GM19043 (cell line): ENCODE measurements around the gene ZDHHC9.

Source experiments
- ATAC-seq: cut with Tn5 transposase; IDR thresholded peaks from one replicate; pipeline ENCODE4 v1.9.1; 2021; ENCODE audit warnings: low read depth; ENCODE audit not compliant: unreplicated experiment

The ZDHHC9 gene

DNA sequence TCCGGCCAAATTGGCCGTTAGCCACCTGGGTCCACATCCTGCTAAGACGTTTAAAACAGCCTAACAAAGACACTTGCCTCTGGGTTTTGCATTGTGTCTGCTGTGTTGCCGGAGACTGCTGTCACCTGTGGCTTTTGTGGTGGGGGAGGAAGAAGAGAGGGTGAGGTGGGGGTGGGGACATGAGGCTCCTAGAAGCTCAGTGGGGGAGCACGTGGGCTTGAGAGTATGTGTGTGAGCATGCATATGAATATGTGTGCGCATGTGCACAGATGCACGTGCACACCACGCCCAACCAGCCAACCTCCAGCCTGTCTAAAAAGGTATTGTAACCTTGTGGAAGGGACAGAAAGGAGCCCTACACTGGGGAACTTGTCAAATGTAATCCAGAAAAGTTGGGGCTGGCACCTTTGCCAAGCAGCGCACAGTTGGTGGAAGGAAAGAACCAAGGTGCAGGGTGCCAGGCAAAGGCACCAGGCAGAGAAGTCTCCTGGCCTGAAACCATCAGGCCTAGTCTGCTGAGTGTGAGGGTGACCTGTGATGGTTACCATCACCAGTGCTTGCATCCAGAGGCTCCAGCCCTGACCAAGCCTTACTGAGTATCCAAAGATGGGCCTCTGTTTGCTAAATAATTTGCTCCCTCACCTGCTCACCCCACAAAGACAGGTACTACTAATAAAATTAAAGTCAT, 74.1 kb downstream of the ZDHHC9 start:
- no peak for ATAC-seq

DNA sequence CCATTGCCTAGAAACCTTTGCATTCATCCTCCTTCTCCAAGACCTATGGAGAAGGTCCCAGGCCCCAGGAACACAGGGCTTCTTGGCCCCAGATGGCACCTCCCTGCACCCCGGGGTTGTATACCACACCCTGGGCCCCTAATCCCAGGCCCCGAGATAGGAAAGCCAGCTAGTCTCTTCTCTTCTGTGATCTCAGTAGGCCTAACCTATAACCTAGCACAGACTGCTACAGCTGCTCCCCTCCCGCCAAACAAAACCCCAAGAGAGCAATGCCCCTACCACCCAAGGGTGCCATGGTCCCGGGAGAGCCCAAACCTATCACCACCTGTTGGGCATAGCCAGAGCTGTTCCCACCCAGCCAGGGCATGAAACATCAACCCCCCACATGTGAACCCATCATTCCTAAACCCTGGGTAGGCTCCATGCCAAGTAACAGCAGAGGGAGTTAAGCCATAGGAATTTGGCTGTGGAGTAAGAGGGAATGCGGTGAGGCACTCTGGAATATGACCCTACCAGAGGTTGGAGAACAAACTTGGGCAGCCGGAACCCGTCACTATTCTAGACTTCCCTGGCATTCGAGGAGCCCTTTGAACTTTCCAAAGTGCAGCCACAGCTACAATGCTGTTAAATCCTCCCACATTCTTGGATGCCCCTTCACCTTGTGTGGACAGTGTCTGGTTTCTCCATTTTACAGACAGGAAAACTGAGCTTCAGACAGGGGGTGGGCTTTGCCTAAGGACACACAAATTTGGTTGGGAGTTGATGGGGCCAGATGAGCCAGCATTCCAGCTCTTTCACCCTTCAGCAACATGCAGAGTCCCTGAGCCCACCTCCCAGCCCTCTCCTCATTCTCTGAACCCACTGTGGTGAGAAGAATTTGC, 74.9 kb downstream of the ZDHHC9 start:
- no peak for ATAC-seq

DNA sequence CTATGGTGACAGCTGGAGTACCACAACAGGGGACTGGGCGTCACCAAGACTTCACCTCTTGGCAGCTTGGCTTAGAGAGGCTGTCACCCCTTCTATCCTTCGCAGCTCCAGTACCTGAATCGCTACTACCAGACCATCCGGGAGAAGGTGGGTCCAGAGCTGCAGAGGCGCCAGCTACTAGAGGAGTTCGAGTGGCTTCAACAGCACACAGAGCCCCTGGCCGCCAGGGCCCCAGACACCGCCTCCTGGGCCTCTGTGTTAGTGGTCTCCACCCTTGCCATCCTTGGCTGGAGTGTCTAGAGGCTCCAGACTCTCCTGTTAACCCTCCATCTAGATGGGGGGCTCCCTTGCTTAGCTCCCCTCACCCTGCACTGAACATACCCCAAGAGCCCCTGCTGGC, 75.5 kb downstream of the ZDHHC9 start:
- ATAC-seq: no peak

DNA sequence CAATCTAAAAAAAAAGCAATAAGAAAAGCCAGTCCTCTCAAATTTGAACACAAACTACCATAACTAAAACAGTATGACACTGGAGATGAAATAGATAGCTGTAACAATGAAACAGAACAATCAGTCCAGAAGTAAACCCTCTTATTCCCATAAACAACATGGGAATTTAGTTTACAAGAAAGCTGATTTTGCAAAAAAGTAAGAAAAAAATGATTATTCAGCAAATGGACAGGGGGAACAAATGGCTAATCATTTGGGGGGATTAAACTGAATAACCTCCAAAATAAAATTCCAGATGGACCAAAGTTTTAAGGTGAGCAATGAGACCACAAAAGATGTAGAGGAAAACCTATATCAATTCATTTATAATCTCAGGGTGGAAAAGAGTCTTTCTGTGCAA, 80.0 kb downstream of the ZDHHC9 start:
- no peak for ATAC-seq

DNA sequence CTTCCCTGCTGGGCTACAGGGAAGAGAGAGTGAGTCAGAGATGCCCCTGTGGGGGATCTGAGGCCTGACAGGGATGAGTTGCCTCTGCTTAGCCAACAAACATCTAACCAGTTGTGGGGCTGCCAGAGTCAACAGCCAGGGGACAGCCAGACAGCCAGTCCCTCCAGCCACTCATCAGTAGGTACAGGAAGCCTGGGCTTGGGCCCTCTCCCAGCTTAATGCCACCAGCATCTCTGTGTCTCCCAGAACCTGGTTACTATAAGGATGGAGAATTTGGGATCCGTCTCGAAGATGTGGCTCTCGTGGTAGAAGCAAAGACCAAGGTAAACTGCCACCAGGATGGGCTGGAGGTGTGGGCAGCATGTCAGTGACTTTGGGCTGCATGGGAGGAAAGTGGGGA, 81.2 kb downstream of the ZDHHC9 start:
- no peak for ATAC-seq

DNA sequence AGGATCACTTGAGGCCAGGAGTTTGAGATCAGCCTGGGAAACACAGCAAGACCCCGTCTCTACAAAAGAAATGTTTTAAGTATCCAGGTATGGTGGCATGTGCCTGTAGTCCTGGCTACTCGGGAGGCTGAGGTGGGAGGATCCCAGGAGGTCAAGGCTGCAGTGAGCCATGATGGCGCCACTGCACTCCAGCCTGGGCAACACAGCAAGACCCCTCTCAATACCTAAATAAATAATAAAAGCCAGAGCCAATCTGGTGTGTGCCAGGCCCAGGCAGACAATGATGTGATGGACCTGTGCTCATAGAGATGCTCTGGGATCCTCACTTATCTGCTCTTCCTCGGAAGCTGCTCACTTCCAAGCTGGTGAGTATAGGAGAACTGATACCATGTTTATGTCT, 82.1 kb downstream of the ZDHHC9 start:
- ATAC-seq: no peak

DNA sequence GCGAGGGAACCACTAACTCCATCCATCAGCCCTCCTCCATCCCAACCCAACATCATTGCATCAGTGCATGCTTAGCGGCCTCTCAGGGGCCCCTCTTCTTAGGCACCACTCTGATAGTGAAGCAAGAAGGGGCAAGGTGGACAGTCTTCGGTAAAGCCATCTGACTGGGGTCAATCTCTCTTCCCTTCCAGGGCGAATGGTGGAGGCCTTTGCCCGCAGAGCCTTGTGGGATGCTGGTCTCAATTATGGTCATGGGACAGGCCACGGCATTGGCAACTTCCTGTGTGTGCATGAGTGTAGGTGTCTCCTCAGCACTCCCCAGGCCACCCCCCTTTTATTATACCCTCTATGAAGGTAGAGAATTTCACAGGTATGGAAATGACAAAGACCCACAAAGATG, 82.7 kb downstream of the ZDHHC9 start:
- no peak for ATAC-seq

DNA sequence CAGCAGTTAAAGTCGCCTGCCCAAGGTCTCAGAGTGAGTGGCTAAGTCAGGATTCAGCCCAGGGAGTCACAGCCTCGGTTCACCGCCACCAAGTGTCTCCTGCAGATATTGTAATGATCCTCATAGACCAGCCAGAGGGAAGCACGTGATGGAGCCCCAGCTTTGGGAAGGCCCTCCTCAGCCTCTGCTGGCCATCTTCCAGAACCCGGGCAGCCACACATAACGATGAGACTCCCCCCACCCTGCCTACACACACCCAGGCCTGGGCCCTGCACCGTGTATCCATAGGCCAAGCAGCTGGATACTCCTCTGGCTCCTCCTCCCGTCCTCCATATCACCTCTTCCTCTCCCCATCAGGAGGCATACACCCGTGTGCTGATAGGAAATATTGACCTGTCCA, 83.5 kb downstream of the ZDHHC9 start:
- no peak for ATAC-seq

DNA sequence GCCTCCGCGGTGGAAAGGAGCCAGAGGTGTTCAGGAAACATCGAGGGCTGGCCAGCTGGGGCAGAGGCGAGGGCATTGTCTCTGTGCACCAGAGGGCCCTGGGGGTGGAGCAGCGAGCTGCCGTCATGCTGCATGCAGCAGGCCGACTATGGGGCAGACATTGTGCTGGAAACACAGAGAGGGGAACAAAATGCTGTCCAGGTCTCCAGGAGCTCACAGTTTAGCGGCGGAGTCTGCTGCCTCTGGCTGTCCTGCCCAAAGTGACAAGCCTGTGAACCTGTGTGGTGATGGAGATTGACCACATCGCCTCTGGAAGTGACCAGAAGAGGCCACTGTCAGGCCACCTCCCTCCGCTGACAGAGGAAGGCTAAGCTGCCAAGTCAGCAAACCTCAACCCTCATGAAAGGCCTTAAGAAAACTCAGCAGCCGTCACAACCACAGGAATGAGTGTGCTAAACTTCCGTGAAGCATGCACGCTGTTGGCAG, 84.1 kb downstream of the ZDHHC9 start:
- ATAC-seq: no peak

DNA sequence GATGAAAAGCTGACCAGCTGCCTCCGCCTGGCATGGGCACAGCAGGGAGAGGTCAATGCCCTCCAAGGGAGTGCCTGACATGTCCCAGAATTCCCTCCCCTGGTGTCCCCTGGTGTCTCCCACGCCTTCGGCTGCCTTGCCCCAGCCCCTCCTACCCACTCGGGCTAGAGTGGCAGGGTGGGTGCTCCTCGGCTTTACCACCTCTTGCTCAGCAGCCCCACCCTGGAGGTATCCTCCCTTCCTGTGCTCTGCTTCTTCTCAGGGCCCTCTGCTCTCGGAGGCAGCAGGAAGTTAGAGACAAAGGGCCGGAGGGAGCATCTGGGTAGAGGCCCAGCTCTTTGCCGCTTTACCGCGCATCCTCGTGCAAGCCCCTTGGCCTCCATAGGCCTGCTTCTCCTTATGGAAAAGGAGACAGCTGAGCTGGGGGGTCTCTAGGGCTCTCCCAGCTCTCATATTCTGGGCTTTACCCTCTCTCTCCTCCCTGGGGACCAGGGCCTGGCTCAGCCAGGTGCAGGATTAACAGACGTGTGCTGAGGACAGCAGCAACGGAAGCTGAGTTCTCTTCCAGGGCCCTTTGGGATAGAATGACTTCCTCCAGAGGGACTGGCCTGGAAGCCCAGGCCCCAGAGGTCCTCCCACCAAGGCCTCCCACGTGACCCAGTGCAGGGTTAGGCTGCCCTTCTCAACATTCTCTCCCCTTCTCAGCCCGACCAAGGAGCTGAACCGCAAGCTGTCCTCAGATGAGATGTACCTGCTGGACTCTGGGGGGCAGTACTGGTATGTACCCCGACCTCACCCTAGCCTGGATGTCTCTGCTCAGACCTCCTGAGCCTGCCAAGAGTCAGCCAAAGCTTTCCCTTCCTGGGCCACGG, 87.7 kb downstream of the ZDHHC9 start:
- ATAC-seq: no peak

DNA sequence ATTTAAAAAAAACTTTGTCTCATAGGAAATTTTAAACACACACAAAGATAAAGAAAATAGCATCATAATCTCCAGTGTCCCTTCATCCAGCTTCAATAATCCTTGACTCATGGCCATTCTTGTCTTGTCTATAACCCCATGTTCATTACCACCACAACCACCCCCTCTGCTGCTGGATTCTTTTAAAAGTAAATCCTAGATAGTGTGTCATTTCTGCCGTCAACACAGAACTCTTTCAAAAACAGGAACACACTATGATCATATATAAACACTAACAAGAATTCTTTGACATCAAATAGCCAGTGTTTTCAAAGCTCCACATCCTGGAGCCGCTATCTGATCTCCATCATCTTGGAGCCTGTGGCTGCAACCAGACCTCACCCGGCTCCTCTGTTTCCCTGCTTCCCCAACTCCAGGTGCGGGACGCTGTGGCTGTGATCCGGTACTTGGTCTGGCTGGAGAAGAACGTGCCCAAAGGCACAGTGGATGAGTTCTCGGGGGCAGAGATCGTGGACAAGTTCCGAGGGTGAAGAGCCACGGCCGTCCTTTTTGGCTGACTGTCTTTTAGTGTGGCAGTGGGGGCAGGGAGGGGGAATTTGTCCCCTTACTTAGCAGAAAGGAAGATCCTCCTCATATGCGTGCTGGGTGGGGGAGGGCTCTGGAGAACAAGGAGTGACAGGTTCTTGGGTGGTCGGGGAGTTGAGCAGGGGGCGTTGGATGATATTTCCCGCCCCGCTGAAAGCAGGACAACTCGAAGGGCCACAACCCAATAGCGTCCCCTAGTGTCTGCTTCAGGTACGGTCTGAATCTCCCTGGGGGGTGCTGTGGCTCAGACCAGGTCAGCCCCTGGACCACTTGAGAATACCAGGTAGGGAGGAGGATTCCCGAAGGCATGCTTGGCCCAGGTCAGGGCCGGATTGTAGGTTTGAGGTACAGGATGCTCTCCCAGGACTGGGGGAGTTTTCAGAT, 89.3 kb downstream of the ZDHHC9 start:
- ATAC-seq: no peak
